Progenitor cell of endocrine pancreas (in vitro differentiated cells): ENCODE measurements around the gene FCER1A. TPM values are rescaled to one million over a fixed set of nuclear protein-coding genes. Genes with fewer than 3 reads are reported as not detected.

ENCODE experiments used
- DNase-seq: peaks from one replicate; pipeline ENCODE4 v3.0.0; 2021; ENCODE audit warnings: low spot score; ENCODE audit not compliant: unreplicated experiment
- H3K27ac Mint-ChIP-seq: 2 replicates; pipeline ENCODE4 v1.8.0; 2021; ENCODE audit warnings: mild to moderate bottlenecking, moderate library complexity, mixed read lengths
- H3K27me3 Mint-ChIP-seq: 2 replicates; pipeline ENCODE4 v1.8.0; 2021; ENCODE audit warnings: mixed read lengths
- H3K36me3 Mint-ChIP-seq: 2 replicates; pipeline ENCODE4 v1.8.0; 2022; ENCODE audit warnings: mixed read lengths; ENCODE audit not compliant: insufficient read depth
- H3K4me1 Mint-ChIP-seq: 2 replicates; pipeline ENCODE4 v1.8.0; 2021; ENCODE audit warnings: low read depth, mixed read lengths
- H3K4me3 Mint-ChIP-seq: 2 replicates; pipeline ENCODE4 v1.8.0; 2021; ENCODE audit warnings: low read depth, mild to moderate bottlenecking, moderate library complexity, mixed read lengths
- H3K9me3 Mint-ChIP-seq: 2 replicates; pipeline ENCODE4 v1.8.0; 2021; ENCODE audit warnings: low read depth, mixed read lengths
- total RNA-seq: library from RNA; stranded (reverse); gene quantifications from 2 replicates; pipeline ENCODE4 v1.2.1, GENCODE V29; 2021
- TF ChIP-seq, protein P1 (sequence below): fragments of 200-600 bp; sonication (generic); IDR thresholded peaks from one replicate; pipeline ENCODE4 v1.5.0; 2021; ENCODE audit warnings: antibody characterized with exemption, mild to moderate bottlenecking; ENCODE audit not compliant: unreplicated experiment

Gene FCER1A
- total RNA-seq, 1 donor from 2014 or later = not detected

DNA sequence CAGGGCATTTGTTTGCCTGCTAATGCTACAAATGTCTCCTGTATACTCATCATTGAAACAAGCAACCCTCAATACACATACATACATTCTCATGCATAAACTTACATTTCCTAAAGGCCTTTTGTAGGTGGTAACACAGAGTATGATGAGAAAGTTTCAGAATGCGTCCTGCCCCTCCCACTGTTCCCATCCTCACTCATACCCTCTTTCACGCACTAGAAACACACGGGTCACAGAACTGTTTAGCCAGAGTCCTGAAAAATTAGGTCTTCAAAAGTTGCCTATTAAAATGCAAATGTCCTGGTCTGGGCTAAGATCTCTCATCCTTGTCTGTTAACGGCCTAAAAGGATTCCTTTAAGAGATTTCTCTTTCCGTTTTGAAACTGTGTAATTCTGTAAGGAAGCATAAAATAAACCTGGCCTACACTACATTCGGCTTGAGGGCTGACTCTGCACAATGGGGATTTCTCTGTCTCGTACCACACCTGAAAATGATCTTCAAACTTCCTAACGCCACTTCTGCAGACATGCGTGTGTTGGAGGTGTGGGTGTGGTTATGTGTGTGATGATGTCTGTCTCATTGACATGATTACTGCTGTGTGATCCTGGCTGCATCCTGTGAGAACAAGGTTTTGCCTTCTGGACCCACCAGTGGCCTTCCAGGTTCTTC, 5.3 kb upstream of the FCER1A start:
- H3K4me1 Mint-ChIP-seq = peaks cover 4% of the 10 kb centered on the region
- no peak overlapping the region for H3K4me3 Mint-ChIP-seq
- no peak for DNase-seq
- H3K27ac Mint-ChIP-seq = no peak overlapping the region
- no peaks in the 10 kb centered on the region for H3K36me3 Mint-ChIP-seq
- TF ChIP-seq, protein P1, sequence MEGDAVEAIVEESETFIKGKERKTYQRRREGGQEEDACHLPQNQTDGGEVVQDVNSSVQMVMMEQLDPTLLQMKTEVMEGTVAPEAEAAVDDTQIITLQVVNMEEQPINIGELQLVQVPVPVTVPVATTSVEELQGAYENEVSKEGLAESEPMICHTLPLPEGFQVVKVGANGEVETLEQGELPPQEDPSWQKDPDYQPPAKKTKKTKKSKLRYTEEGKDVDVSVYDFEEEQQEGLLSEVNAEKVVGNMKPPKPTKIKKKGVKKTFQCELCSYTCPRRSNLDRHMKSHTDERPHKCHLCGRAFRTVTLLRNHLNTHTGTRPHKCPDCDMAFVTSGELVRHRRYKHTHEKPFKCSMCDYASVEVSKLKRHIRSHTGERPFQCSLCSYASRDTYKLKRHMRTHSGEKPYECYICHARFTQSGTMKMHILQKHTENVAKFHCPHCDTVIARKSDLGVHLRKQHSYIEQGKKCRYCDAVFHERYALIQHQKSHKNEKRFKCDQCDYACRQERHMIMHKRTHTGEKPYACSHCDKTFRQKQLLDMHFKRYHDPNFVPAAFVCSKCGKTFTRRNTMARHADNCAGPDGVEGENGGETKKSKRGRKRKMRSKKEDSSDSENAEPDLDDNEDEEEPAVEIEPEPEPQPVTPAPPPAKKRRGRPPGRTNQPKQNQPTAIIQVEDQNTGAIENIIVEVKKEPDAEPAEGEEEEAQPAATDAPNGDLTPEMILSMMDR = no peak
- no peaks in the 10 kb centered on the region for H3K27me3 Mint-ChIP-seq
- H3K9me3 Mint-ChIP-seq = peaks cover 11% of the 10 kb centered on the region

DNA sequence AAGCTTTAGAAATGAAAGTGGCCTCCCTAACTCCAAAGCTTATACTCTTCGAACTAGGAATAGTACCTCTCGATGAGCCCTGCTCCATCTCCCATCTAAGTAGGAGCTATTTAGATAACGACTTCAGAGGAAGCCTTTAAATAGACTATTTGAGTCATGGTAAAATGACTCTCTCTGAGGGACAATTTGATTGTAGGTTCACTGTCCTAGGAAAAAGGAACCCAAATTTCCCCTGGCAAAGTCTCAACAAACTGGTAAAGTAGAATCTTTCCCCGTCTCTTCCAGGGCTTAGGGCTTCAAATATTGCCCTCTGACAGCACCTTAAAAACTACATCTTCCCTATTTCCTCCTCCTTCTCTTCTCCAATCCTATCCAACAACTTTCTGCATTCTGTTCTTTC, 2.0 kb upstream of the FCER1A start:
- DNase-seq = no peak
- TF ChIP-seq, protein P1 = no peak
- H3K9me3 Mint-ChIP-seq = peaks cover 13% of the 10 kb centered on the region
- H3K27ac Mint-ChIP-seq = no peak overlapping the region
- no peak overlapping the region for H3K4me3 Mint-ChIP-seq
- no peaks in the 10 kb centered on the region for H3K36me3 Mint-ChIP-seq
- H3K27me3 Mint-ChIP-seq = no peaks in the 10 kb centered on the region
- H3K4me1 Mint-ChIP-seq = no peaks in the 10 kb centered on the region

DNA sequence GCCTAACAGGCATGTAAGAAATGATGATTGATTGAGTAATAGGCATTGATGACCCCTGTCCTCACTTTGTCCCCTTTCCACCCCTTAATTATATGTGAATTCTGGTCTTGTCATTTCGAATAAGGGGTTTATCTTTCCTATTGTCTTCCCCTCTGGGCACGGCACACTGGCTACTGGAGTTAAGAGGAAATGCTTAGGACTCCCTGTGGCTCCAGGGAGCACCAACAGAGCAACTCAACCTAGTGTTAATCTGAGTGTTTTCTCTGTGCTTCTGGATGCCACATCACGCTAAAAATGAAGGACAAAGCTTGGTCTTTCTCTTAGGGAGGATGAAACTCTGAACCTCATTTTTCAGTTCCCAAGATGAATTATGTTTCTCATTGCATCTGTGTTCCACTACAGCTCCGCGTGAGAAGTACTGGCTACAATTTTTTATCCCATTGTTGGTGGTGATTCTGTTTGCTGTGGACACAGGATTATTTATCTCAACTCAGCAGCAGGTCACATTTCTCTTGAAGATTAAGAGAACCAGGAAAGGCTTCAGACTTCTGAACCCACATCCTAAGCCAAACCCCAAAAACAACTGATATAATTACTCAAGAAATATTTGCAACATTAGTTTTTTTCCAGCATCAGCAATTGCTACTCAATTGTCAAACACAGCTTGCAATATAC, 5.3 kb downstream of the FCER1A start:
- no peaks in the 10 kb centered on the region for H3K36me3 Mint-ChIP-seq
- no peak for DNase-seq
- H3K9me3 Mint-ChIP-seq = peaks cover 7% of the 10 kb centered on the region
- H3K27ac Mint-ChIP-seq = no peak overlapping the region
- no peak overlapping the region for H3K4me3 Mint-ChIP-seq
- H3K4me1 Mint-ChIP-seq = no peaks in the 10 kb centered on the region
- H3K27me3 Mint-ChIP-seq = no peaks in the 10 kb centered on the region
- TF ChIP-seq, protein P1 = no peak

DNA sequence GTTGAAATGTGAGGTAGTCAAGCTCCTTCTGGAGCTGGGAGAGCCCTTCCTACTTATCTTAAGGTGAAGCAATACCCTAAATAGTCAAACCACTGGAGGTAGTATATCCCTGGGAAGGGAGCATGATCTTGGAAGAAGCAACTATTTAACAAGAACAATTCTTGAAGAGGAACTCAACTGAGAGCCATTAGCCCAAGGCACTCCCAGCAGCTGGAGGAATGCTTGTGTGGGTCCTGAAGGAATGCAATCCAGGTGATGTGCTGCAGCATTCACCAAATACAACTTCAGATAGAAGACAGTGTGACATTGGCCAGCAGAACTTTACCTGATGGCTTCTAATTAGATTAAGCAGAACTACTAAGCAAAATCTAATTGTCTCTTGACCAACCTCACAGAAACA, 9.5 kb downstream of the FCER1A start:
- no peak overlapping the region for H3K27ac Mint-ChIP-seq

DNA sequence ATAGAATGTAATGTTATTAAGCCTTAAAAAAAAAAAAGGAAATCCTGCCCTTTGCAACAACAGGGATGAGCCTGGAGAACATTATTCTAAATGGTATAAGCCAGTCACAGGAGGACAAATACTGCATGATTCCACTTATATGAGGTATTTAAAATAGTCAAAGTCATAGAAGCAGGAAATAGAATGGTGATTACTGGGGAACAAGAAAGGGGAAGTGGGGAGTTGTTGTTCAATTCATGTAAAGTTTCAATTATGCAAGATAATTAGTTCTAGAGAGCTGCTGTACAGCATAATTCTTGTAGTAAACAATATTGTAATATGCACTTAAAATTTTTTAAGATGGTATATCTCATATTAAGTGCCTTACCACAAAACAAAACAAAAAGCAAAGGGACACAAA, 13.2 kb downstream of the FCER1A start:
- Mint-ChIP-seq H3K36me3 (no peaks in the 10 kb centered on the region), H3K4me3 (no peak overlapping the region), H3K27ac (no peak overlapping the region), H3K27me3 (no peaks in the 10 kb centered on the region), H3K4me1 (no peaks in the 10 kb centered on the region), H3K9me3 (peaks cover 18% of the 10 kb centered on the region)
- TF ChIP-seq, protein P1 = no peak
- no peak for DNase-seq

More for the DNA sequence above, 9.5 kb downstream of the FCER1A start:
- TF ChIP-seq, protein P1 = no peak
- Mint-ChIP-seq H3K9me3 (peaks cover 19% of the 10 kb centered on the region), H3K4me1 (no peaks in the 10 kb centered on the region), H3K36me3 (no peaks in the 10 kb centered on the region), H3K4me3 (no peak overlapping the region), H3K27me3 (no peaks in the 10 kb centered on the region)
- DNase-seq = no peak
